ENCODE data around the gene CCDC71L.

GRCh38 chr7:106617860-106618259 is 43.1 kb downstream of the CCDC71L start:
- TF ChIP-seq POLR2A (IDR thresholded peaks at IDR 0.05) (no peak), CTCF (IDR thresholded peaks at IDR 0.05) (no peak)
